ENCODE data around the gene RNMT. TPM values are rescaled to one million over a fixed set of nuclear protein-coding genes. Genes with fewer than 3 reads are reported as not detected.

The RNMT gene
- polyA plus RNA-seq, 2 donors, result 6.7 to 9.8 TPM

Other genes with a start within 250 kb of the RNMT start
- 1 to 10 TPM; 4.9 to 9.7 TPM for gene FAM210A, start 115 bp upstream of the RNMT start, polyA plus RNA-seq
- under 1 TPM; 0.12 to 0.20 TPM for gene MC5R, start 97.5 kb downstream of the RNMT start, polyA plus RNA-seq
- gene MC2R, start 188.9 kb downstream of the RNMT start, polyA plus RNA-seq, result not detected

Data from esophagus (tissue), 2 donors.